Activated T-helper 1 cell treated with anti-CD3 and anti-CD28 coated beads, Interleukin-12 subunit alpha, Interleukin-12 subunit beta, Interleukin-2, Interleukin-4 antibody, amounts not matched to agents 30 ng/mL and 10 ng/mL and 1 ng/mL, durations not matched to agents 14 hours and 24 hours and 36 hours (primary cell): ENCODE measurements around the gene SH3TC1. TPM values are rescaled to one million over a fixed set of nuclear protein-coding genes. Genes with fewer than 3 reads are reported as not detected.

Source experiments
- DNase-seq: peaks from one replicate; pipeline ENCODE4 v3.0.0; 2021; ENCODE audit warnings: low spot score
- H3K27ac Mint-ChIP-seq: one replicate; pipeline ENCODE4 v1.8.0; 2021; ENCODE audit warnings: mild to moderate bottlenecking, mixed read lengths
- H3K27me3 Mint-ChIP-seq: one replicate; pipeline ENCODE4 v1.8.0; 2022; ENCODE audit warnings: mild to moderate bottlenecking, moderate library complexity, mixed read lengths; ENCODE audit not compliant: insufficient read depth
- H3K36me3 Mint-ChIP-seq: one replicate; pipeline ENCODE4 v1.8.0; 2021; ENCODE audit warnings: low read depth, mixed read lengths
- H3K4me1 Mint-ChIP-seq: one replicate; pipeline ENCODE4 v1.8.0; 2021; ENCODE audit warnings: low read depth, mixed read lengths
- H3K4me3 Mint-ChIP-seq: one replicate; pipeline ENCODE4 v1.8.0; 2021; ENCODE audit warnings: mild to moderate bottlenecking, moderate library complexity, mixed read lengths
- H3K9me3 Mint-ChIP-seq: one replicate; pipeline ENCODE4 v1.8.0; 2021; ENCODE audit warnings: mixed read lengths
- intact Hi-C: fragments of 100-400 bp; cut with micrococcal nuclease; formaldehyde crosslinking; loops from one replicate; pipeline ENCODE4 v1.15.1; 2024
- total RNA-seq: library from RNA; stranded (reverse); gene quantifications from 2 replicates; pipeline ENCODE4 v1.2.3, GENCODE V29; 2022

The SH3TC1 gene
- total RNA-seq, 1 donor from 2014 or later, result 25.4 TPM

DNA sequence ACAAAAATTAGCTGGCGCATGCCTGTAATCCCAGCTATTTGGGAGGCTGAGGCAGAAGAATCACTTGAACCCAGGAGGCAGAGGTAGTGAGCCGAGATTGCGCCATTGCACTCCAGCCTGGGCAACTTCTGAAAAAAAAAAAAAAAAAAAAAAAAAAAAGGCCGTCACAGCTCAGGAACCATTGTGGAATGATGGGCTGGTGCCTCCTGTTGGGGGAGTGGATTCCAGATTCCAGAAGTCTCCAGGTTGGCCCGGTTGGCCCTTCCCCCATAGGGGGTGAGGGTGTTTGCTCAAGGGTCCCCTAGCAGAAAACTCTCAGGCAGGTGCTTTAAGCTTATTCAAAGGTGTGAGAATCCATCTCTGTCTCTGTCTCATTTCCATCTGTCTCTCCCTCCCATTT is 11.5 kb downstream of the SH3TC1 start:
- intact Hi-C loops, result no loop called here
- no peaks in the 10 kb centered on the region for H3K27me3 Mint-ChIP-seq
- no peaks in the 10 kb centered on the region for H3K4me1 Mint-ChIP-seq
- no peak overlapping the region for H3K4me3 Mint-ChIP-seq
- H3K9me3 Mint-ChIP-seq, result no peaks in the 10 kb centered on the region
- H3K27ac Mint-ChIP-seq, result no peak overlapping the region
- no peak for DNase-seq
- peaks cover 3% of the 10 kb centered on the region for H3K36me3 Mint-ChIP-seq

DNA sequence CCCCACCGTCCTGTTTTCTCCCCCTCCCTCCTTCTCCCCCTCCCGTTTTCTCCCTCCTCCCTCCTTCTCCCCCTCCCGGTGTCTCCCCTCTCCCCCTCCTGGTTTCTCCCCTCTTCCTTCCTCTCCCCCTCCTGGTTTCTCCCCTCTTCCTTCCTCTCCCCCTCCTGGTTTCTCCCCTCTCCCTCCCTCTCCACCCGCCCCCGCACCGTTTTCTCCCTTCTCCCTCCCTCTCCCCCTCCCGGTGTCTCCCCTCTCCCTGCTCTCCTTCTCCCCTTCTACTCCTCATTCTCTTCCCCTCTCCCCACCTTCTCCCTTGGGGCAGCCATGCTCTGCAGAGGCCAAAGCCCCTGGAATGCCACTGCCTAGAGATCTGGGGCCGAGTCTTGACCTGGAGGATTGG is 12.2 kb downstream of the SH3TC1 start:
- Mint-ChIP-seq H3K27ac (no peak overlapping the region), H3K4me3 (no peak overlapping the region), H3K36me3 (peaks cover 3% of the 10 kb centered on the region)

DNA sequence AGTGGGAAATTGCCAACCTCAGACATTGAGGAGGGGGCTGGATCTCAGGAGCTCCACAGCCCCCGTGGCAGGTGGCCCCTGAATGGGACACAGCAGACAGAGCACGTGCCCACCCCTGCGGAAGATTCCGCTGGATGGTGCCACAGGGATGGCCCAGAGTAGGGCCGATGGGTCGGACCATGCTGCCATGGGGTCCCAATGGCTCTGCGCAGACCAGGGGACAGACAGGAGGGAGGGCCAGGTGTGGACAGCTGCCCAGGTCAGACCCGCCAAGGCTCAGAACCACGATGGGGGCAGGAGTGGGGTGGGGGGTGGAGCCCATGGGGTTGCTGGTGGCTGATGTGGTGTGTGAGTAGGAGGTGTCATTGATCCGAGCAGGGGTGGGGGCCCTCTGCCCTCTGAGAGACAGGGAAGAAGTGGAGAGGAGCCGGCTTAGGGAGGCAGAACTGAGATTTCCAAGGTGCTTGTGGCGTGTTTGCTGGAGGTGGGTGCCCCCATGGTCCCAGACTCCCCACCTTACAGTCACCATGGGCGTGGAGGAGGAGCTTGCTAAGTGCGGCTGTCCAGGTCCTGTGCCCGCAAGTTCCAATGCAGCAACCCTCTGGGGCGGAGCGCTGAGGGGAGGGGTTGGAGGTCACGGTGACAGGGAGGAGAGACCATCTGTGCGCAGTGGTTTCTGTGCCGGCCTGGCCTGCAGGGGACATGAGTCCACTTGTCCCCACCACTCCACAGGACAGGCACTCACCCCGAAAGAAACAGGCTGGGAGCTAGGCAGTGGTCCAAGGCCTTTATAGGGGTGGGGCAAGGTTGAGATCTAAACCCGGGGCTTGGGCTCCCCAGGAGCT is 12.9 kb downstream of the SH3TC1 start:
- no peak overlapping the region for H3K27ac Mint-ChIP-seq

More for the DNA sequence above, 12.2 kb downstream of the SH3TC1 start:
- intact Hi-C loops, result no loop called here
- DNase-seq, result no peak
- H3K27me3 Mint-ChIP-seq, result no peaks in the 10 kb centered on the region
- H3K9me3 Mint-ChIP-seq, result no peaks in the 10 kb centered on the region
- no peaks in the 10 kb centered on the region for H3K4me1 Mint-ChIP-seq

DNA sequence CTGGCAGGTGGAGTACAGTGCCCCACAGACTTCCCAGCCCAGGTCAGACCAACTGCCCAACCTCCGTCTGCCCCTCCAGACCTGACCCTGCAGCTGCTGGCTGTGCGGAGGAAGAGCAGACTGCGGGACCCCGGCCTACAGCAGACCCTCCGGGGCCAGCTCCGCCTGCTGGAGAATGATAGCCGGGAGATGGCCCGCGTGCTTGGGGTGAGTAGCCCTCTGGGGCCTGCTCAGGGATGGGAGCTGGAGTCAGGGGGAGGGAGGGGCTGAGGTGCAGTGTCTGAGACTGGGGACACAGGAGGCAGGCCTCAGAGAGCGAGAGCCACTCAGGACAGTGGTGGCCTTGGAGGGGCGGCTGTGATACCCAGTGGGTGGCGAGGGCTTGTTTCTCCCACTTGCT is 13.5 kb downstream of the SH3TC1 start:
- Mint-ChIP-seq H3K27ac (no peak overlapping the region), H3K36me3 (peaks cover 5% of the 10 kb centered on the region), H3K4me1 (no peaks in the 10 kb centered on the region), H3K27me3 (no peaks in the 10 kb centered on the region), H3K9me3 (no peaks in the 10 kb centered on the region), H3K4me3 (no peak overlapping the region)
- no peak for DNase-seq
- intact Hi-C loops, result no loop called here

More for the DNA sequence above, 12.9 kb downstream of the SH3TC1 start:
- Mint-ChIP-seq H3K4me3 (no peak overlapping the region), H3K4me1 (no peaks in the 10 kb centered on the region), H3K36me3 (peaks cover 3% of the 10 kb centered on the region), H3K27me3 (no peaks in the 10 kb centered on the region), H3K9me3 (no peaks in the 10 kb centered on the region)
- DNase-seq, result no peak
- intact Hi-C loops, result no loop called here

DNA sequence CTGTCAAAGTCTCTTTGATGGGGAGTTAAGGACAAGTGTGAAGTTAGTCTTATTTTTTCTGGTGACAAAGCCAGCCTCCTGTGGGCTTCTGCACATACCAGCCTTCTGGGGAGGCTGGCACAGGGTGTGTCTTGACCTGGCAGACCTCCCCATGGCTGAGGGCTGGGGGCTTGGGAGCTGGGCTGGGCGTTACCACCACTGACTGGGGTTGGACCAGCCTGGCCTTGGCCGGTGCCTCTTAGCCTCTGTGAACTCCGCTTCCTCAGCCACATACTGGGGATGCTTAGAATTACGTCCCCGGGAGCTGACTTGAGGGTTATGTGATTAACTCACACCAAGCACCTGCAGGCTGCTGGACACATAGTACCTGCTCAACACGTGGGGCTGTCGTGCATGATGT is 14.0 kb downstream of the SH3TC1 start:
- H3K4me1 Mint-ChIP-seq, result no peaks in the 10 kb centered on the region
- peaks cover 5% of the 10 kb centered on the region for H3K36me3 Mint-ChIP-seq
- no peaks in the 10 kb centered on the region for H3K27me3 Mint-ChIP-seq
- H3K9me3 Mint-ChIP-seq, result no peaks in the 10 kb centered on the region
- intact Hi-C loops, result no loop called here
- H3K4me3 Mint-ChIP-seq, result no peak overlapping the region
- no peak overlapping the region for H3K27ac Mint-ChIP-seq
- no peak for DNase-seq

DNA sequence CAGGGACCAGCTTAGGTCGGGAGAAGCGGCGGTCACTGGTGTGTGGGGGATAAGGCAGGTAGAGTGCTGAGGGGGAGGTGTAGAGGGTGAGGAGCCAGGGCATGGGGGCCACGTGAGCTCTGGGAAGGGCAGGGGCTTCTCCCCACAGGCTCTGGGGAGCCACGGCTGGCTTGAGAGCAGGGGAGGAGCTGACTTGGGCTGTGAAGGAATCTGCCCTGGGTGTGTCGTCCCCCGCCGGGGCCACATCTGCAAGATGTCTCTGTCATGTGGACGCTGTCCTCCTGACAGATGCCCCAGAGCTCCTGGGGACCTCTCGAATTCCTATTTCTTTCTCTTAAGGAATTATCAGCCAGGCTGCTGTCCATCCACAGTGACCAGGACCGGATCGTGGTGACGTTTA is 15.0 kb downstream of the SH3TC1 start:
- no peak overlapping the region for H3K27ac Mint-ChIP-seq
- intact Hi-C loops, result no loop called here

DNA sequence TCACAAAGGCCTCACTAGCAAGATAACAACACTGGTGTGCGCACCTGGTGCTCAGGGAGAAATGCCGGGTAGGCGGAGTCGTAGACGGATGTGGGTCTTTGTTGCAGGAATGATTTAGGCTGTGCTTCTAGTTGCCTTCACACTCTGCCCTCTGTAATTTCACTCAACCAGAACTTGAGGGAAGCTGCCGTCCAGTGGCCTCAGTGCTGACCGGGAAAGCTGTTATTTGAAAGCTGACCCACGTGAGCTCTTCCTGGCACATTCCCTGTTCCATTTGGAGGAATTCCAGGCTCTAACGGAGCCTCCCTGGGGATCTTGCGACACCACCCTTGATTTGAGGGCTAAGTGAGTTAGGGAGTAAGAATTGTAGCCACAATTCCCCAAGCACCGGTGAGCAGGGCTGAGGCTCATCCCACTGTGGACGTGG is 15.9 kb downstream of the SH3TC1 start:
- no peak overlapping the region for H3K4me3 Mint-ChIP-seq
- H3K4me1 Mint-ChIP-seq, result no peaks in the 10 kb centered on the region
- H3K9me3 Mint-ChIP-seq, result no peaks in the 10 kb centered on the region
- intact Hi-C loops, result no loop called here
- DNase-seq, result no peak
- H3K27me3 Mint-ChIP-seq, result no peaks in the 10 kb centered on the region
- peaks cover 9% of the 10 kb centered on the region for H3K36me3 Mint-ChIP-seq
- H3K27ac Mint-ChIP-seq, result no peak overlapping the region

More for the DNA sequence above, 15.0 kb downstream of the SH3TC1 start:
- Mint-ChIP-seq H3K4me1 (no peaks in the 10 kb centered on the region), H3K36me3 (peaks cover 3% of the 10 kb centered on the region), H3K4me3 (no peak overlapping the region), H3K9me3 (no peaks in the 10 kb centered on the region), H3K27me3 (no peaks in the 10 kb centered on the region)
- no peak for DNase-seq

DNA sequence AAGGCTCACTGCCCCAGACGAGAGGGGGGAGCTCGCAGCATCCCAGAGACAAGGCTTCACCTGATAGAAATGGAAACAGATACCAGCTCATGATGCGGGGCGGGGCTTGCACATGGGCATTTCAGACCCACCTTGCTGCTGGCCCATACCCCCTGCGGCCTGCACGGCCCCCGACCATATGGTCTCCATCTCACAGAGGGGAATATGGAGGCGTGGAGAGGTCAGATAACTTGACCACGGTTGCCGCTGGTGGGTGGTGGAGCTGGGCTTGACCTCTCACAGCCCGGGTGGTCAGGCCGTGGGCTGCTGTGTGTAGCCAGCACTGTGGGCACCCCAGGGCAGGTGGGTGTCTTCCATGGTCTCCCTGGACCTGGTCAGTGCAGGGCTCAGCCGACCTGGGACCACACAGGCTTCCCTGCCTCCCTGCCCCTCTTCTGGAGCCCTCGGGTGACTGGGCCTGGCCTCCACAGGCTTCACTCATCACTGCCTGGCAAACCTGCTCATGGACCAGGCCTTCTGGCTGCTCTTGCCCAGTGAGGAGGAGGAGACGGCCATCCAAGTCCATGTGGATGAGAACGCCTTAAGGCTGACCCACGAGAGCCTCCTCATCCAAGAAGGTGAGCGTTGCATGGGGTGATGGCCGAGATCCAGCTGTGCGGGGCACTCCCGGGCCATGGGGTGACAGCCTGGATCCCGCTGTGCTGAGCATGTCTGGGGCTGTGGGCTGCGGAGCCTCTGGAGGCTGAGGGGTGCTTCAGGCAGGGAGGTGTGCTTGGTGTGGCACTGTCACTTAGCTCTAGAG is 16.8 kb downstream of the SH3TC1 start:
- H3K9me3 Mint-ChIP-seq, result no peaks in the 10 kb centered on the region
- no peak overlapping the region for H3K27ac Mint-ChIP-seq
- H3K4me1 Mint-ChIP-seq, result peaks cover 6% of the 10 kb centered on the region
- H3K27me3 Mint-ChIP-seq, result no peaks in the 10 kb centered on the region
- H3K4me3 Mint-ChIP-seq, result no peak overlapping the region
- no peak for DNase-seq
- peaks cover 17% of the 10 kb centered on the region for H3K36me3 Mint-ChIP-seq
- intact Hi-C loops, result no loop called here

DNA sequence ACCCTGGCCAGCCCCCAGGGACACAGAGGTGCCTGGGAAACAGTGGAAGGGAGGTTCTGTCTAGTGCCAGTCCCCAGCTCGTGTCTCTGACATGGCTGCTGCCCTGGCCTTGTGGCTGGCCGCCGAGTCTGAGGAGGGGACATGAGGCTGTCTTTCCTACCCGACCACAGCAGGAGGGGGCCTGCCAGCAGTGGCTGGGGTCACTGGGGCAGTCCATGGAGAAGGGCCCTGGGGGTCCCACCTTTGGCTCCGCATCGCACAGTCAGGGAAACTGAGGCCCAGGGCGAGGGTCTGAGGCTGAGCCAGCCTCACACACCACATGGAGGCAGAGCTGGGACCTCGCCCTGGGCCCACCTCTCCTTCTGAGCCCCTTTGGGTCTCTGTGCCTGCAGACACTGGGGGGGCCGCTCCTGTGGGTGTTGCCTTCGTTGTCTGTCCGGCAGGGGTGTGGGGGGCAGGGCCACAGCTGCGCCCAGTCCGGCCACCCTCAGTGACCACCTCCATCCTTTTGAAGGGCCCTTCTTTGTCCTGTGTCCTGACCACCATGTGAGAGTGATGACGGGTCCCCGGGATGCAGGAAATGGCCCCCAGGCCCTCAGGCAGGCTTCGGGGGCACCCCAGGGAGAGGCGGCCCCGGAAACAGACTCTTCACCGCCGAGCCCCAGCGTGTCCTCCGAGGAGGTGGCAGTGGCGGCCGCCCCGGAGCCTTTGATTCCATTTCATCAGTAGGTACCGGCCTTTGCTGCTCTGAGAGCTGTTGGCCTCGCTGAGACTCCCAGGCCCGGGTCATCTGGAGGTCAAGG is 17.6 kb downstream of the SH3TC1 start:
- Mint-ChIP-seq H3K4me3 (no peak overlapping the region), H3K27me3 (no peaks in the 10 kb centered on the region), H3K9me3 (no peaks in the 10 kb centered on the region), H3K4me1 (peaks cover 14% of the 10 kb centered on the region), H3K36me3 (peaks cover 22% of the 10 kb centered on the region), H3K27ac (no peak overlapping the region)
- intact Hi-C loops, result no loop called here
- no peak for DNase-seq

DNA sequence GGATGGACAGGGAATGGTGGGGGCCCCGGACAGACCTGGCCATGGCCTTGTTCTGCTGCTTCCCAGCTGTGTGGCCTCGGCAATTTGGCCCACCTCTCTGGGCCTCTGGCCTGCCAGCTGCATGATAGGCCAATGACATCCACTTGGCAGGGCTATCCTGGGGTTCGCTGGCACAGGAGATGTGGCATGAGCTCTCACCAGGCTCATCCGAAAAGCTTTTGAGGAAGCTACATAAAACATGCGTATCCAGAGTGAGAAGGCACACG is 18.1 kb downstream of the SH3TC1 start:
- no peaks in the 10 kb centered on the region for H3K27me3 Mint-ChIP-seq
- H3K4me1 Mint-ChIP-seq, result peaks cover 19% of the 10 kb centered on the region
- DNase-seq, result no peak
- intact Hi-C loops, result no loop called here
- peaks cover 25% of the 10 kb centered on the region for H3K36me3 Mint-ChIP-seq
- H3K9me3 Mint-ChIP-seq, result no peaks in the 10 kb centered on the region
- H3K27ac Mint-ChIP-seq, result no peak overlapping the region
- H3K4me3 Mint-ChIP-seq, result no peak overlapping the region

DNA sequence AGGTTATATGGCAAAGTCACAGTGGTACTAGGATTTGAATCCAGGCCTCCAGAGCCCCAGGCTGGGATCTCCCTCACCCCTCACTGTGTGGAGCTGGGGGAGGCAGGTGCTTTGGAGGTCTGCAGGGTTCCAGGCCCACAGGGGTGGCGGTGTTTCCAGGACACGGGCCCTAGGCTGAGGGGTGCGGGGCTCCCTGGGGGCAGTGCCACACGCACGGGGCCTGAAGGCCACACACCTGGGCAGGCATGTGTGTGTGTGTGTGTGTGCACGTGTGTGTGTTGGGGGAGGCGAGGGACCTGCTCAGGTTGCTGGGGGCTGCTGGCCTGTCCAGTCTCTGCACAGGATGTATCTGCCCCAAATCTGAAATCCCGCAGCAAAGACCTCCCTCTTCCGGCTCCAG is 18.8 kb downstream of the SH3TC1 start:
- Mint-ChIP-seq H3K4me1 (peaks cover 19% of the 10 kb centered on the region), H3K27me3 (no peaks in the 10 kb centered on the region), H3K27ac (no peak overlapping the region), H3K9me3 (no peaks in the 10 kb centered on the region), H3K4me3 (no peak overlapping the region), H3K36me3 (peaks cover 28% of the 10 kb centered on the region)
- intact Hi-C loops, result no loop called here
- no peak for DNase-seq

DNA sequence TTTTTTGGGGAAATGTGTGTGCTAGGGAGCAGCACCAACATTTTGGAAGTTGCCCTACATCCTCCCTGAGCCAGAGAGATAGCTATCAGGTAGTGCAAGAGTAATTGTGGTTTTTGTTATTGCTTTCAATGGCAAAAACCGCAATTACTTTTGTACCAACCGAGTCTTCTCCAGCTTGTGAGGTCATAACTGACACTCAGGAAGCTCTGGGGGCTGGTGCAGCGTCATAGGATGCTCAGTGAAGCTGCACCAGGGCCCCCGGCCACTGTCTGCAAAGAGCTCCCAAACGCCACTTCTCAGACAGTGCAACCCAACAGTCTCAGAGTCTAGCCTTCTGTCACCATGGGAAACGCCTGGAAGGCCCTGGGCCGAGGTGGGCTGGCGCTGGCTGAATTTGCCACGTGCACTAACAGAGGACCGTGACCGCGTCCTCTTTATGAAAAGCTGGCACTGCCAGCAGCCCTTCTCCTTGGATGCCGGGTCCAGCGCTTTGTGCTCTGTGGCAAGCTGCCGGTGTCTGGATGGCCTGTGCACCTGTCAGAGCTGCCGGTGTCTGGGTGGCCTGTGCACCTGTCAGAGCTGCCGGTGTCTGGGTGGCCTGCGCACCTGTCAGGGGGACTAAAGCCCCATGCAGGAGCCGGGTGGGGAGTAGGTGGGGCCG is 19.4 kb downstream of the SH3TC1 start:
- intact Hi-C loops, result no loop called here
- Mint-ChIP-seq H3K36me3 (peaks cover 30% of the 10 kb centered on the region), H3K4me1 (peaks cover 19% of the 10 kb centered on the region), H3K27ac (no peak overlapping the region), H3K27me3 (no peaks in the 10 kb centered on the region), H3K4me3 (no peak overlapping the region), H3K9me3 (no peaks in the 10 kb centered on the region)
- DNase-seq, result no peak
